Neural progenitor cell (in vitro differentiated cells): Measurements from ENCODE around the gene ZDHHC22. TPM values are rescaled to one million over a fixed set of nuclear protein-coding genes. Genes with fewer than 3 reads are reported as not detected.
A peak's percentile ranks its signal among the peaks of the same experiment; 100 is the strongest.

Experiments
- DNase-seq: peaks from one replicate; pipeline ENCODE4 v3.0.0-alpha.2; 2016; ENCODE audit warnings: low spot score
- H2AFZ ChIP-seq: fragments of 200-600 bp; sonication (generic); replicated peaks from 2 replicates; pipeline ENCODE4 v1.6.1; 2016; ENCODE audit warnings: antibody characterized with exemption
- H3F3A ChIP-seq: fragments of 200-600 bp; sonication (generic); 2 replicates; pipeline ENCODE4 v1.6.1; 2016; ENCODE audit warnings: antibody characterized with exemption, low read depth
- H3K27ac ChIP-seq: fragments of 200-600 bp; sonication (generic); 2 replicates; pipeline ENCODE4 v1.5.1; 2016; ENCODE audit warnings: mild to moderate bottlenecking
- H3K27me3 ChIP-seq: fragments of 200-600 bp; sonication (generic); 2 replicates; pipeline ENCODE4 v1.6.1; 2016; ENCODE audit warnings: mild to moderate bottlenecking, moderate library complexity
- H3K36me3 ChIP-seq: fragments of 200-600 bp; sonication (generic); 2 replicates; pipeline ENCODE4 v1.5.1; 2016
- H3K4me1 ChIP-seq: fragments of 200-600 bp; sonication (generic); 2 replicates; pipeline ENCODE4 v1.6.1; 2016; ENCODE audit warnings: mixed run types
- H3K4me2 ChIP-seq: fragments of 200-600 bp; sonication (generic); 2 replicates; pipeline ENCODE4 v1.6.1; 2016
- H3K4me3 ChIP-seq: fragments of 200-600 bp; sonication (generic); 2 replicates; pipeline ENCODE4 v1.5.1; 2016
- H3K79me2 ChIP-seq: fragments of 200-600 bp; sonication (generic); 2 replicates; pipeline ENCODE4 v1.6.1; 2016; ENCODE audit warnings: low read depth
- H3K9ac ChIP-seq: fragments of 200-600 bp; sonication (generic); 2 replicates; pipeline ENCODE4 v1.6.1; 2016
- H3K9me3 ChIP-seq: fragments of 200-600 bp; sonication (generic); 2 replicates; pipeline ENCODE4 v1.5.1; 2016; ENCODE audit warnings: low read depth
- H4K20me1 ChIP-seq: fragments of 200-600 bp; sonication (generic); 2 replicates; pipeline ENCODE4 v1.6.1; 2016; ENCODE audit warnings: low read depth
- H3K27ac Mint-ChIP-seq: 3 replicates; pipeline ENCODE4 v1.8.0; 2021; ENCODE audit warnings: mixed read lengths
- H3K27me3 Mint-ChIP-seq: 2 replicates; pipeline ENCODE4 v1.8.0; 2022; ENCODE audit warnings: low read depth, mild to moderate bottlenecking, inconsistent platforms, moderate library complexity, mixed read lengths; ENCODE audit not compliant: insufficient read depth
- H3K36me3 Mint-ChIP-seq: 3 replicates; pipeline ENCODE4 v1.8.0; 2021; ENCODE audit warnings: mixed read lengths
- H3K4me1 Mint-ChIP-seq: 3 replicates; pipeline ENCODE4 v1.8.0; 2021; ENCODE audit warnings: mixed read lengths
- H3K4me3 Mint-ChIP-seq: 3 replicates; pipeline ENCODE4 v1.8.0; 2021; ENCODE audit warnings: mild to moderate bottlenecking, moderate library complexity, mixed read lengths
- H3K9me3 Mint-ChIP-seq: 3 replicates; pipeline ENCODE4 v1.8.0; 2020; ENCODE audit warnings: mixed read lengths
- CTCF ChIP-seq: fragments of 200-600 bp; sonication (generic); IDR thresholded peaks from 2 replicates; pipeline ENCODE4 v1.5.1; 2017; ENCODE audit warnings: antibody characterized with exemption, mild to moderate bottlenecking
- EZH2 ChIP-seq: fragments of 200-600 bp; sonication (generic); IDR thresholded peaks from 2 replicates; pipeline ENCODE4 v1.6.1; 2017; ENCODE audit warnings: antibody characterized with exemption, mild to moderate bottlenecking, moderate library complexity
- EZH2phosphoT487 ChIP-seq: fragments of 200-600 bp; sonication (generic); IDR thresholded peaks from 2 replicates; pipeline ENCODE4 v1.6.1; 2017; ENCODE audit warnings: antibody characterized with exemption
- total RNA-seq: library from RNA; depleted of rRNA; stranded (reverse); fragments of >200 nt; gene quantifications from 2 replicates; pipeline ENCODE4 v1.2.3, GENCODE V29; 2015; ENCODE audit warnings: low replicate concordance

Gene ZDHHC22
- total RNA-seq, 1 donor from 2014 or later = 0.07 TPM

- Histone ChIP-seq H4K20me1 (no peaks in the 10 kb centered on the region), H3K9me3 (no peaks in the 10 kb centered on the region), H3K27me3 (peaks cover 37% of the 10 kb centered on the region), H3K36me3 (no peaks in the 10 kb centered on the region), H3K4me3 (no peak overlapping the region), H3K4me2 (no peak overlapping the region), H3F3A (peaks cover 13% of the 10 kb centered on the region), H3K27ac (no peak overlapping the region), H3K4me1 (no peaks in the 10 kb centered on the region), H3K79me2 (no peaks in the 10 kb centered on the region), H2AFZ (peak overlapping the region; percentile 12), H3K9ac (no peak overlapping the region)
- Mint-ChIP-seq H3K9me3 (no peaks in the 10 kb centered on the region), H3K36me3 (no peaks in the 10 kb centered on the region), H3K27me3 (peaks cover 26% of the 10 kb centered on the region), H3K4me1 (peaks cover 27% of the 10 kb centered on the region), H3K4me3 (no peak overlapping the region), H3K27ac (peak overlapping the region; percentile 68)
- no peak for TF ChIP-seq CTCF
- no peak for TF ChIP-seq EZH2phosphoT487
- TF ChIP-seq EZH2 = no peak
- no peak for DNase-seq
Measured at GRCh38 chr14:77148510-77149231, 7.1 kb upstream of the ZDHHC22 start.

- no peak overlapping the region for H3K9ac ChIP-seq
- H3F3A ChIP-seq = peaks cover 32% of the 10 kb centered on the region
- Mint-ChIP-seq H3K4me1 (peaks cover 37% of the 10 kb centered on the region), H3K27me3 (peaks cover 33% of the 10 kb centered on the region), H3K4me3 (no peak overlapping the region), H3K36me3 (no peaks in the 10 kb centered on the region), H3K27ac (no peak overlapping the region), H3K9me3 (no peaks in the 10 kb centered on the region)
- no peak for TF ChIP-seq CTCF
- TF ChIP-seq EZH2 = no peak
- no peak for TF ChIP-seq EZH2phosphoT487
- no peaks in the 10 kb centered on the region for H3K9me3 ChIP-seq
- DNase-seq = no peak
- H3K4me1 ChIP-seq = peaks cover 8% of the 10 kb centered on the region
- no peaks in the 10 kb centered on the region for H3K79me2 ChIP-seq
- H3K27me3 ChIP-seq = peaks cover 63% of the 10 kb centered on the region
- H2AFZ ChIP-seq = no peak overlapping the region
- H3K4me2 ChIP-seq = no peak overlapping the region
- no peak overlapping the region for H3K4me3 ChIP-seq
- H4K20me1 ChIP-seq = peaks cover 22% of the 10 kb centered on the region
- H3K27ac ChIP-seq = no peak overlapping the region
- no peaks in the 10 kb centered on the region for H3K36me3 ChIP-seq
Measured at GRCh38 chr14:77145975-77146740, 4.6 kb upstream of the ZDHHC22 start.

DNA sequence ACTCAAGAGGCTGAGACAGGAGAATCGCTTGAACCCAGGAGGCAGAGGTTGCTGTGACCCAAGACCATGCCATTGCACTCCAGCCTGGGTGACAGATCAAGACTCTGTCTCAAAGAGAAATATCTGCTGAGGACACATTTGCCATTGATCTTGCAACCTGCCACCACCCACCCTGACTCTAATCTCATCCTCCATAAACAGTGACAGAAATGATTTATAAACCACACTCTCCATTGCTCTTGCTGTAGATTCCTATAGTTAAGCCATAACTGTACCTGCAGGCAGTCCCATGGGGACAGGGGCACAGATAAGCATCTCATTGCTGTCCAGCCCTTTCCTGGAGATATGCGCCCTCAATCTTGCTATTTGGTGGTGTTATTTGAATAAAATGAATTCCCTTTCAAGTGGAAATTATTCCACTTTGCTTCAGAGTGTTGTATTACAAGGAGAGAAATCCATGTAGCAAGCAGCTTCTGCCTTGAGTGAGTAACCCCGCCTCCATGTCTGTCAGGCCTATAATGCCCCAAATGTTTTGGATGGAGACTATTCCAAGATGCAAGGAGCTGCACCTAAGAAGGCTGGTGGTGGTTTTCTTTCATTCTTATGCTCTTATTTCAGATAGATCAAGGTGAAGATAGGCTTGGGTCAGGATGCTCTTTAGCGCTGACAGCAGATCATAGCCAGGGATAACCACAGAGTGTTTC, 3.0 kb upstream of the ZDHHC22 start:
- Histone ChIP-seq H3F3A (peaks cover 39% of the 10 kb centered on the region), H3K79me2 (no peaks in the 10 kb centered on the region), H3K27me3 (peaks cover 78% of the 10 kb centered on the region), H3K27ac (no peak overlapping the region), H3K4me1 (peaks cover 18% of the 10 kb centered on the region), H3K36me3 (no peaks in the 10 kb centered on the region), H2AFZ (no peak overlapping the region), H3K4me3 (no peak overlapping the region), H3K9me3 (no peaks in the 10 kb centered on the region), H3K9ac (no peak overlapping the region), H4K20me1 (peaks cover 34% of the 10 kb centered on the region), H3K4me2 (no peak overlapping the region)
- no peak for DNase-seq
- Mint-ChIP-seq H3K36me3 (no peaks in the 10 kb centered on the region), H3K27ac (no peak overlapping the region), H3K9me3 (no peaks in the 10 kb centered on the region), H3K27me3 (peaks cover 43% of the 10 kb centered on the region), H3K4me3 (no peak overlapping the region), H3K4me1 (peaks cover 44% of the 10 kb centered on the region)
- TF ChIP-seq EZH2phosphoT487 (no peak), CTCF (no peak), EZH2 (no peak)
